ENCODE data around the gene DOK1.
A peak's percentile ranks its signal among the peaks of the same experiment; 100 is the strongest.

DOK1 gene

GRCh38 chr2:74538881-74539339 lies 15.6 kb upstream of the DOK1 start:
- H3K4me2 ChIP-seq, result no peak overlapping the region

GRCh38 chr2:74540291-74540690 lies 14.2 kb upstream of the DOK1 start:
- TF ChIP-seq CTCF (conservative IDR thresholded peaks at IDR 0.05; ENCODE audit: low read depth, low read length), result no peak
- Histone ChIP-seq H2AFZ (ENCODE audit: low read depth) (no peak overlapping the region), H3K79me2 (ENCODE audit: insufficient read depth, low read depth) (no peaks in the 10 kb centered on the region)

More at GRCh38 chr2:74538881-74539339, 15.6 kb upstream of the DOK1 start:
- H3K27me3 ChIP-seq (ENCODE audit: insufficient read depth, low read depth), result no peaks in the 10 kb centered on the region; the same call in 1 of the 2 replicates
- no peak overlapping the region for H2AFZ ChIP-seq (ENCODE audit: low read depth)
- no peaks in the 10 kb centered on the region for H4K20me1 ChIP-seq (ENCODE audit: insufficient read depth)
- H3K9ac ChIP-seq, result no peak overlapping the region
- no peaks in the 10 kb centered on the region for H3K79me2 ChIP-seq (ENCODE audit: insufficient read depth, low read depth)
- no peak overlapping the region for H3K27ac ChIP-seq
- no peak for TF ChIP-seq CTCF (conservative IDR thresholded peaks at IDR 0.05; ENCODE audit: low read depth, low read length)
- H3K4me1 ChIP-seq (ENCODE audit: low read depth, poor library complexity, severe bottlenecking), result no peaks in the 10 kb centered on the region
- H3K36me3 ChIP-seq (ENCODE audit: insufficient read depth), result no peaks in the 10 kb centered on the region
- no peak overlapping the region for H3K4me3 ChIP-seq (IDR thresholded peaks at IDR 0.05; ENCODE audit: insufficient read depth, low read depth, low read length)

GRCh38 chr2:74542978-74543377 lies 11.5 kb upstream of the DOK1 start:
- TF ChIP-seq CTCF (conservative IDR thresholded peaks at IDR 0.05; ENCODE audit: low read depth, low read length), result no peak
- peaks cover 9% of the 10 kb centered on the region; the same call in 1 of the 2 replicates for H3K27me3 ChIP-seq (ENCODE audit: insufficient read depth, low read depth)
- no peak overlapping the region for H3K9ac ChIP-seq
- H3K36me3 ChIP-seq (ENCODE audit: insufficient read depth), result no peaks in the 10 kb centered on the region
- H3K4me1 ChIP-seq (ENCODE audit: low read depth, poor library complexity, severe bottlenecking), result no peaks in the 10 kb centered on the region
- H3K4me2 ChIP-seq, result no peak overlapping the region
- no peak overlapping the region for H3K27ac ChIP-seq
- no peak overlapping the region for H3K4me3 ChIP-seq (IDR thresholded peaks at IDR 0.05; ENCODE audit: insufficient read depth, low read depth, low read length)
- H3K79me2 ChIP-seq (ENCODE audit: insufficient read depth, low read depth), result no peaks in the 10 kb centered on the region
- H2AFZ ChIP-seq (ENCODE audit: low read depth), result no peak overlapping the region
- no peaks in the 10 kb centered on the region for H4K20me1 ChIP-seq (ENCODE audit: insufficient read depth)

More at GRCh38 chr2:74540291-74540690, 14.2 kb upstream of the DOK1 start:
- Histone ChIP-seq H3K36me3 (ENCODE audit: insufficient read depth) (no peaks in the 10 kb centered on the region), H4K20me1 (ENCODE audit: insufficient read depth) (no peaks in the 10 kb centered on the region), H3K9ac (no peak overlapping the region), H3K27ac (no peak overlapping the region), H3K4me2 (no peak overlapping the region), H3K27me3 (ENCODE audit: insufficient read depth, low read depth) (no peaks in the 10 kb centered on the region; the same call in 1 of the 2 replicates), H3K4me3 (IDR thresholded peaks at IDR 0.05; ENCODE audit: insufficient read depth, low read depth, low read length) (no peak overlapping the region), H3K4me1 (ENCODE audit: low read depth, poor library complexity, severe bottlenecking) (no peaks in the 10 kb centered on the region)

GRCh38 chr2:74544634-74545033 lies 9.9 kb upstream of the DOK1 start:
- TF ChIP-seq CTCF (conservative IDR thresholded peaks at IDR 0.05; ENCODE audit: low read depth, low read length), result 0 out of 2 replicates have a peak, but pooled peaks have one; percentile 31
- no peaks in the 10 kb centered on the region for H4K20me1 ChIP-seq (ENCODE audit: insufficient read depth)

More at GRCh38 chr2:74544634-74545033, 9.9 kb upstream of the DOK1 start:
- Histone ChIP-seq H3K36me3 (ENCODE audit: insufficient read depth) (no peaks in the 10 kb centered on the region), H3K79me2 (ENCODE audit: insufficient read depth, low read depth) (no peaks in the 10 kb centered on the region), H2AFZ (ENCODE audit: low read depth) (no peak overlapping the region), H3K27ac (no peak overlapping the region), H3K9ac (no peak overlapping the region), H3K4me2 (no peak overlapping the region), H3K4me1 (ENCODE audit: low read depth, poor library complexity, severe bottlenecking) (no peaks in the 10 kb centered on the region), H3K27me3 (ENCODE audit: insufficient read depth, low read depth) (peaks cover 16% of the 10 kb centered on the region; the same call in 1 of the 2 replicates), H3K4me3 (IDR thresholded peaks at IDR 0.05; ENCODE audit: insufficient read depth, low read depth, low read length) (no peak overlapping the region)
